Stomach (tissue), 9 donors: Measurements from ENCODE around the gene ZP4. TPM values are rescaled to one million over a fixed set of nuclear protein-coding genes. Genes with fewer than 3 reads are reported as not detected.

Source experiments
- DNase-seq, 2 donors: peaks; one replicate each; pipeline versions ENCODE4 v3.0.0 to v3.0.0-alpha.2; 2013 to 2019
- H3K27ac ChIP-seq, 5 donors: fragments of 200-600 bp in 4 of 5; sonication (generic) in 4 of 5; one replicate each; pipeline ENCODE4 v1.5.1; 2013 to 2019; ENCODE audit warnings: mild to moderate bottlenecking in 1 of 5, moderate library complexity in 1 of 5
- H3K27me3 ChIP-seq, 3 donors: fragments of 200-600 bp; sonication (generic); one replicate each; pipeline ENCODE4 v1.5.1; 2017 to 2019; ENCODE audit warnings: mixed run types in 1 of 3
- H3K36me3 ChIP-seq, 4 donors: fragments of 200-600 bp; sonication (generic); 1 replicate in 3 of 4; 2 replicates in 1 of 4; pipeline ENCODE4 v1.5.1; 2016 to 2019
- H3K4me1 ChIP-seq, 4 donors: fragments of 200-600 bp; sonication (generic); one replicate each; pipeline ENCODE4 v1.5.1; 2016 to 2019
- H3K4me3 ChIP-seq, 4 donors: fragments of 200-600 bp; sonication (generic) in 3 of 4; one replicate each; pipeline ENCODE4 v1.5.1; 2016 to 2019; ENCODE audit warnings: mild to moderate bottlenecking in 1 of 4
- H3K9me3 ChIP-seq, 4 donors: fragments of 200-600 bp; sonication (generic); one replicate each; pipeline ENCODE4 v1.5.1; 2016 to 2019
- CTCF ChIP-seq, 7 experiments: fragments of 450-650 bp in 4 of 7; fragments of 200-600 bp in 3 of 7; sonication (generic) in 3 of 7; IDR thresholded peaks; one replicate each; pipeline ENCODE4 v1.5.1; 2016 to 2019; ENCODE audit warnings: antibody characterized with exemption in 7 of 7, control low read depth in 2 of 7, mild to moderate bottlenecking in 1 of 7
- EP300 ChIP-seq: sonication (generic); formaldehyde crosslinking; IDR thresholded peaks from one replicate; pipeline ENCODE4 v1.6.1; 2017; ENCODE audit warnings: antibody characterized with exemption
- POLR2A ChIP-seq, 4 donors: fragments of 450-650 bp; IDR thresholded peaks; one replicate each; pipeline ENCODE4 v1.6.1; 2016; ENCODE audit warnings: antibody characterized with exemption in 4 of 4, control low read depth in 2 of 4, mild to moderate bottlenecking in 1 of 4, moderate library complexity in 1 of 4
- POLR2AphosphoS5 ChIP-seq, 3 donors: sonication (generic); formaldehyde crosslinking; IDR thresholded peaks; one replicate each; pipeline ENCODE4 v1.6.1; 2016; ENCODE audit warnings: antibody characterized with exemption in 3 of 3
- WGBS, 5 donors: extraction: QIAGEN DNeasy Blood & Tissue Kit in 3 of 5; methylation state at CpG; one replicate each; pipeline versions ENCODE4 v1.1.5 to v1.1.7; 2013 to 2018; 5-methylcytosine and 5-hydroxymethylcytosine counted together
- intact Hi-C: fragments of 100-400 bp; cut with DNase I; formaldehyde crosslinking; loops from one replicate; pipeline ENCODE4 v1.15.1; 2023; ENCODE audit warnings: low total_unique reads
- polyA plus RNA-seq, 3 donors: library from polyadenylated mRNA; stranded (reverse); fragments of 200-250 nt; gene quantifications; one replicate each; pipeline ENCODE4 v1.2.3, GENCODE V29; 2013
- total RNA-seq, 5 donors: library from RNA; depleted of rRNA; stranded (reverse); fragments of >200 nt; gene quantifications; one replicate each; pipeline versions ENCODE4 v1.1.0 to v1.2.3, GENCODE V29; 2014 to 2016
- donor health status: healthy with polysubstance abuse.
- donor health status: Bipolar disorder and iron deficiency.
- donor health status: healthy.

Gene ZP4
- total and polyA plus RNA-seq, 8 donors = not detected

GRCh38 chr1:237895630-237896029 is 4.9 kb upstream of the ZP4 start:
- no peak overlapping the region for H3K4me3 ChIP-seq
- H3K4me1 ChIP-seq = no peaks in the 10 kb centered on the region
- H3K36me3 ChIP-seq = no peaks in the 10 kb centered on the region
- TF ChIP-seq CTCF (IDR thresholded peaks at IDR 0.05) = no peak
- no peak for TF ChIP-seq EP300
- TF ChIP-seq POLR2A (IDR thresholded peaks at IDR 0.05) = no peak
- TF ChIP-seq POLR2AphosphoS5 (IDR thresholded peaks at IDR 0.05) = no peak
- no peak for DNase-seq
- H3K27me3 ChIP-seq = no peaks in the 10 kb centered on the region
- no peak overlapping the region for H3K27ac ChIP-seq
- no peaks in the 10 kb centered on the region for H3K9me3 ChIP-seq
- intact Hi-C loops = no loop called here

DNA sequence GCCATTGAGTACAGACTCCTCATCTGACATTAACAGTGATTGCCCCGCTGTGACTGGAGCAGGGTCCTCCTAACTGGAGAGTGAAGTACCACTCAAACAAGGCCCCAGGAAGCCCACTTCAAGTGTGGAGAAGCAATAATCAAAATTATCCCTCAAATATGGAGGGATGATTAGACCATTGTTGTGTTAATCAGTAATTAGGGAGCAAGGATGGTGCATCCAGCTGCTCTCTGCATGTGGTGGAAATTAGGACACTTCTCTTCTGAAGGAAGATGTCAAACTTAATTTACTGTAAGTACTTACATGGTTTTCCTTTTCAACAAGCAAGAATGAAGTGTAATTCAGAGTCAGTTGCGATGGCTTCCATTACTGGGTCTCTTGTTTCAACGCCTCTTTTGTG is 3.4 kb upstream of the ZP4 start:
- Histone ChIP-seq H3K36me3 (no peaks in the 10 kb centered on the region), H3K4me1 (no peaks in the 10 kb centered on the region), H3K27ac (no peak overlapping the region), H3K9me3 (no peaks in the 10 kb centered on the region), H3K4me3 (no peak overlapping the region), H3K27me3 (no peaks in the 10 kb centered on the region)
- no peak for DNase-seq
- intact Hi-C loops = no loop called here
- TF ChIP-seq EP300 (no peak), CTCF (IDR thresholded peaks at IDR 0.05) (no peak), POLR2AphosphoS5 (IDR thresholded peaks at IDR 0.05) (no peak), POLR2A (IDR thresholded peaks at IDR 0.05) (no peak)
- 89 to 97% (median 93%) methylated on average over 3 of the region's 3 CpGs for WGBS, 5 donors

- H3K9me3 ChIP-seq = no peaks in the 10 kb centered on the region
- H3K27ac ChIP-seq = no peak overlapping the region
- TF ChIP-seq EP300 = no peak
- no peak for TF ChIP-seq POLR2A (IDR thresholded peaks at IDR 0.05)
- no peak for TF ChIP-seq POLR2AphosphoS5 (IDR thresholded peaks at IDR 0.05)
- no peak for TF ChIP-seq CTCF (IDR thresholded peaks at IDR 0.05)
- H3K4me1 ChIP-seq = no peaks in the 10 kb centered on the region
- H3K27me3 ChIP-seq = no peaks in the 10 kb centered on the region
- intact Hi-C loops = no loop called here
- no peaks in the 10 kb centered on the region for H3K36me3 ChIP-seq
- WGBS, 5 donors = 69 to 85% (median 80%) methylated on average over 3 of the region's 3 CpGs
- DNase-seq = no peak
- H3K4me3 ChIP-seq = no peak overlapping the region
These were observed 1.3 kb upstream of the ZP4 start for GRCh38 chr1:237891979-237892378.

- Histone ChIP-seq H3K36me3 (no peaks in the 10 kb centered on the region), H3K4me1 (no peaks in the 10 kb centered on the region), H3K4me3 (no peak overlapping the region), H3K9me3 (no peaks in the 10 kb centered on the region), H3K27me3 (no peaks in the 10 kb centered on the region), H3K27ac (no peak overlapping the region)
- TF ChIP-seq POLR2A (IDR thresholded peaks at IDR 0.05) (no peak), CTCF (IDR thresholded peaks at IDR 0.05) (no peak), EP300 (no peak), POLR2AphosphoS5 (IDR thresholded peaks at IDR 0.05) (no peak)
- DNase-seq = no peak
- WGBS, 5 donors = 69 to 83% (median 79%) methylated on average over 2 of the region's 2 CpGs
- intact Hi-C loops = no loop called here
These were observed 544 bp upstream of the ZP4 start for GRCh38 chr1:237891266-237891665.

- Histone ChIP-seq H3K27ac (no peak overlapping the region), H3K4me3 (no peak overlapping the region), H3K4me1 (no peaks in the 10 kb centered on the region), H3K36me3 (no peaks in the 10 kb centered on the region), H3K27me3 (no peaks in the 10 kb centered on the region), H3K9me3 (no peaks in the 10 kb centered on the region)
- WGBS, 5 donors = 73 to 87% (median 84%) methylated on average over 2 to 7 of the region's 7 CpGs
- TF ChIP-seq EP300 = no peak
- TF ChIP-seq POLR2AphosphoS5 (IDR thresholded peaks at IDR 0.05) = no peak
- TF ChIP-seq CTCF (IDR thresholded peaks at IDR 0.05) = no peak
- TF ChIP-seq POLR2A (IDR thresholded peaks at IDR 0.05) = no peak
- DNase-seq = no peak
- intact Hi-C loops = no loop called here
These were observed 306 bp downstream of the ZP4 start for GRCh38 chr1:237890416-237890815.
